OCI-LY7 (cell line): ENCODE results near the gene ATP2A3. TPM values are rescaled to one million over a fixed set of nuclear protein-coding genes. Genes with fewer than 3 reads are reported as not detected.

Source experiments
- BruUV-seq: library from RNA; stranded (reverse); fragments of 400-500 nt; replicated peaks from 2 replicates; lab custom pipeline; 2021; lab: Mats Ljungman, UMichigan
- CTCF ChIA-PET: fragments of 300-600 bp; sonication (Branson Sonifier 250); formaldehyde crosslinking; loops from one replicate; lab custom pipeline; 2022; ENCODE audit warnings: antibody characterized with exemption; ENCODE audit not compliant: unreplicated experiment; lab: Charles Lee
- POLR2A ChIA-PET: fragments of 300-600 bp; sonication (Branson Sonifier 250); formaldehyde crosslinking; loops from one replicate; lab custom pipeline; 2022; ENCODE audit warnings: antibody characterized with exemption; lab: Charles Lee
- DNase-seq: peaks from one replicate; pipeline ENCODE4 v3.0.0-alpha.2; 2015; ENCODE audit warnings: low spot score
- H2AFZ ChIP-seq: fragments of 200-600 bp; sonication (generic), shearing (Covaris generic); 2 replicates; pipeline ENCODE4 v1.6.1; 2014; ENCODE audit warnings: mild to moderate bottlenecking, antibody characterized with exemption, low read length, moderate library complexity
- H3K27ac ChIP-seq: fragments of 200-600 bp; sonication (generic); 2 replicates; pipeline ENCODE4 v1.5.1; 2014; ENCODE audit warnings: mixed run types, low read depth, mild to moderate bottlenecking, moderate library complexity, low read length, inconsistent platforms; ENCODE audit not compliant: poor library complexity, severe bottlenecking
- H3K36me3 ChIP-seq: fragments of 200-600 bp; sonication (generic); 2 replicates; pipeline ENCODE4 v1.6.1; 2014; ENCODE audit warnings: mild to moderate bottlenecking, antibody characterized with exemption, low read length, moderate library complexity, mixed read lengths; ENCODE audit not compliant: insufficient read depth
- H3K4me1 ChIP-seq: fragments of 200-600 bp; sonication (generic); 2 replicates; pipeline ENCODE4 v1.5.1; 2014; ENCODE audit warnings: mild to moderate bottlenecking, low read length; ENCODE audit not compliant: insufficient read depth, poor library complexity, severe bottlenecking
- H3K4me2 ChIP-seq: fragments of 200-600 bp; sonication (generic); 2 replicates; pipeline ENCODE4 v1.6.1; 2014; ENCODE audit warnings: mild to moderate bottlenecking, low read length
- H3K4me3 ChIP-seq: fragments of 200-600 bp; sonication (generic); 2 replicates; pipeline ENCODE4 v1.5.1; 2014; ENCODE audit warnings: mild to moderate bottlenecking, low read depth, low read length; ENCODE audit not compliant: poor library complexity, severe bottlenecking
- H3K79me2 ChIP-seq: fragments of 200-600 bp; sonication (generic); 2 replicates; pipeline ENCODE4 v1.6.1; 2016; ENCODE audit warnings: low read depth, mild to moderate bottlenecking, low read length, moderate library complexity, mixed read lengths; ENCODE audit not compliant: insufficient read depth
- H3K9me2 ChIP-seq: fragments of 200-600 bp; sonication (generic); 2 replicates; pipeline ENCODE4 v1.6.1; 2016; ENCODE audit warnings: mild to moderate bottlenecking, low read length, mixed read lengths; ENCODE audit not compliant: insufficient read depth
- H3K9me3 ChIP-seq: fragments of 200-600 bp; sonication (generic); 2 replicates; pipeline ENCODE4 v1.6.1; 2014; ENCODE audit warnings: mild to moderate bottlenecking, mixed run types, low read length, mixed read lengths
- H4K20me1 ChIP-seq: fragments of 200-600 bp; sonication (generic); 2 replicates; pipeline ENCODE4 v1.6.1; 2014; ENCODE audit warnings: mild to moderate bottlenecking, antibody characterized with exemption, low read length, moderate library complexity, mixed read lengths; ENCODE audit not compliant: insufficient read depth
- CTCF ChIP-seq: fragments of 200-600 bp; sonication (generic); conservative IDR thresholded peaks from 2 replicates; pipeline ENCODE4 v1.5.1; 2014; ENCODE audit warnings: mild to moderate bottlenecking, antibody characterized with exemption, low read length, moderate library complexity, mixed read lengths
- EZH2phosphoT487 ChIP-seq: fragments of 200-600 bp; sonication (generic); IDR thresholded peaks from 2 replicates; pipeline ENCODE4 v1.6.1; 2018; ENCODE audit warnings: low read depth, borderline replicate concordance, mild to moderate bottlenecking, mixed run types, antibody characterized with exemption, low read length, moderate library complexity, mixed read lengths
- intact Hi-C: fragments of 100-400 bp; cut with micrococcal nuclease; formaldehyde crosslinking; loops from one replicate; pipeline ENCODE4 v1.10.0; 2022; ENCODE audit not compliant: unreplicated experiment
- total RNA-seq, 2 experiments: library from RNA; depleted of rRNA in 1 of 2; stranded (reverse); fragments of >200 nt in 1 of 2; shearing (Covaris generic) in 1 of 2; gene quantifications; 2 replicates each; pipeline ENCODE4 v1.2.3, GENCODE V29; 2014 to 2022

The ATP2A3 gene
- total RNA-seq, 2 experiments from 2014 or later: 108 to 353 TPM

- Histone ChIP-seq H3K4me3 (no peak overlapping the region), H2AFZ (no peak overlapping the region), H3K4me1 (peaks cover 25% of the 10 kb centered on the region), H3K4me2 (no peak overlapping the region), H3K36me3 (peaks cover 40% of the 10 kb centered on the region), H3K27ac (peak overlapping the region; percentile 10), H3K9me2 (no peaks in the 10 kb centered on the region), H3K9me3 (no peaks in the 10 kb centered on the region), H4K20me1 (no peaks in the 10 kb centered on the region), H3K79me2 (no peaks in the 10 kb centered on the region)
- TF ChIP-seq CTCF (no peak), EZH2phosphoT487 (no peak)
- ChIA-PET CTCF (interaction anchor here (0.6 kb wide), 1 partner anchor 969 kb away, joined by 4 read pairs; no protein-coding TSS in a partner anchor), POLR2A (interaction anchor here (1.3 kb wide), 1 partner anchor 42 kb away, joined by 4 read pairs; no protein-coding TSS in a partner anchor)
- no TSS peak for BruUV-seq
- no peak for DNase-seq
- intact Hi-C loops: no loop called here
Measured at GRCh38 chr17:3922765-3923164, 41.5 kb downstream of the ATP2A3 start.

GRCh38 chr17:3921502-3922319 is 42.5 kb downstream of the ATP2A3 start:
- Histone ChIP-seq H3K9me2 (no peaks in the 10 kb centered on the region), H3K27ac (no peak overlapping the region), H3K4me2 (no peak overlapping the region), H3K36me3 (peaks cover 29% of the 10 kb centered on the region), H3K4me1 (peaks cover 30% of the 10 kb centered on the region), H4K20me1 (no peaks in the 10 kb centered on the region), H3K4me3 (no peak overlapping the region), H3K79me2 (no peaks in the 10 kb centered on the region), H3K9me3 (no peaks in the 10 kb centered on the region), H2AFZ (no peak overlapping the region)
- TF ChIP-seq EZH2phosphoT487 (no peak), CTCF (no peak)
- no peak for DNase-seq
- POLR2A ChIA-PET: interaction anchor here (1.3 kb wide), 1 partner anchor 43 kb away, joined by 4 read pairs; no protein-coding TSS in a partner anchor
- CTCF ChIA-PET: no interaction called here
- intact Hi-C loops: no loop called here
- BruUV-seq: no TSS peak

- intact Hi-C loops: no loop called here
- H3K9me2 ChIP-seq: no peaks in the 10 kb centered on the region
- no peaks in the 10 kb centered on the region for H3K9me3 ChIP-seq
- H3K27ac ChIP-seq: no peak overlapping the region
- no peak overlapping the region for H3K4me3 ChIP-seq
- POLR2A ChIA-PET: interaction anchor here (0.7 kb wide), 1 partner anchor 210 kb away, joined by 3 read pairs; no protein-coding TSS in a partner anchor
- peaks cover 25% of the 10 kb centered on the region for H3K36me3 ChIP-seq
- H3K4me1 ChIP-seq: peaks cover 37% of the 10 kb centered on the region
- no TSS peak for BruUV-seq
- DNase-seq: peak; percentile 38
- no peak for TF ChIP-seq EZH2phosphoT487
- TF ChIP-seq CTCF: no peak
- H4K20me1 ChIP-seq: no peaks in the 10 kb centered on the region
- no peak overlapping the region for H3K4me2 ChIP-seq
- CTCF ChIA-PET: interaction anchor here (0.6 kb wide), 1 partner anchor 86 kb away, joined by 3 read pairs; no protein-coding TSS in a partner anchor
- no peak overlapping the region for H2AFZ ChIP-seq
- no peaks in the 10 kb centered on the region for H3K79me2 ChIP-seq
Measured at GRCh38 chr17:3921006-3921405, 43.2 kb downstream of the ATP2A3 start.
